Duodenal mucosa (tissue), 2 donors: ENCODE measurements around the gene DAAM1.
A peak's percentile ranks its signal among the peaks of the same experiment; 100 is the strongest.

Experiments
- H3K27ac ChIP-seq: one replicate; pipeline ENCODE4 v1.7.0; 2013; ENCODE audit warnings: low read depth, low read length
- H3K27me3 ChIP-seq, 2 donors: one replicate each; pipeline ENCODE4 v1.7.0; 2013; ENCODE audit warnings: low read length in 2 of 2, control low read depth in 1 of 2; ENCODE audit not compliant: insufficient read depth in 2 of 2, control insufficient read depth in 1 of 2
- H3K36me3 ChIP-seq, 2 donors: one replicate each; pipeline ENCODE4 v1.7.0; 2013; ENCODE audit warnings: low read length in 2 of 2, control low read depth in 1 of 2; ENCODE audit not compliant: insufficient read depth in 2 of 2, control insufficient read depth in 1 of 2
- H3K4me1 ChIP-seq, 2 donors: one replicate each; pipeline ENCODE4 v1.7.0; 2013; ENCODE audit warnings: low read length in 2 of 2, control low read depth in 1 of 2; ENCODE audit not compliant: insufficient read depth in 2 of 2, control insufficient read depth in 1 of 2
- H3K4me3 ChIP-seq, 2 donors: one replicate each; pipeline ENCODE4 v1.7.0; 2013; ENCODE audit warnings: low read length in 2 of 2, low read depth in 1 of 2
- H3K9ac ChIP-seq, 2 donors: one replicate each; pipeline ENCODE4 v1.7.0; 2013; ENCODE audit warnings: low read length in 2 of 2, low read depth in 1 of 2
- H3K9me3 ChIP-seq, 2 donors: one replicate each; pipeline ENCODE4 v1.7.0; 2013; ENCODE audit warnings: low read length in 2 of 2, control low read depth in 1 of 2; ENCODE audit not compliant: control insufficient read depth in 1 of 2

The DAAM1 gene

DNA sequence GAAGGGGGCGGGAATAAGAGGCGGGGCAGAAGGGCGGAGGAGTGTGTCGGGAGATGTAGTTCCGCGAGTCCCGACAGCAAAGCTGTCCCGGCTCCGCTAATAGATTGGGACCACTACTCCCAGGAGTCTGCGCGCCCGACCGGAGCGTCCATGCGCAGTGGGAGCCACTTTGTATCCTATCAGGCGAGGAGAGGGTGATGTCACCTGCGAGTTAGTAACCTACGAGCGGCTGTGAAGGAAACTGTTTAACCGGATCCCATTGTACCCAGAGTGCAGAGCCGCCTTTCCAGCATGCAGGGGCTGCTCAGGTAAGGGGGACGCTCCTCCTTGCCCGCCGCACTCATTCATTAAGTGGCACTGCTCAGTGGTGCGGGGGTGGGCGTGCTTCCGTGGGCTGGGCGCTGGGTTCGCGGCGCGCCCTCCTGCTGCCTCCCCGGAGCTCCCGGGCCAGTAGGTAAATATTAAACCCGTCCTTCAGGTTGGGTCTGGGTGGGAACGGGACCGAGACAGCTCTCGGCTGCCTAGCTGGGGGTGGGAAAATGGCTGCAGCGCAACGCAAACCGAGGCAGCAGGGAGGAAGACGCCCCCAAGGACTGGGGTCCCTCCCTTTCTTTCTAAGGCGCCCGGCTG is at the start of gene DAAM1:
DAAM1 (plus strand) TSS at position 207 of the 630 bp plus-strand sequence. CDS start 74,811 bp downstream, outside the sequence.
- Histone ChIP-seq H3K27me3 (peaks cover 4 to 22% of the 10 kb centered on the region in 2 donors), H3K27ac (peak within 1 kb of the TSS; percentile 92), H3K36me3 (no peaks in the 10 kb centered on the region), H3K9me3 (no peaks in the 10 kb centered on the region), H3K9ac (peak within 1 kb of the TSS; percentile 87 to 92), H3K4me1 (peaks cover 7 to 18% of the 10 kb centered on the region in 2 donors), H3K4me3 (peak within 1 kb of the TSS; percentile 90 to 97)

DNA sequence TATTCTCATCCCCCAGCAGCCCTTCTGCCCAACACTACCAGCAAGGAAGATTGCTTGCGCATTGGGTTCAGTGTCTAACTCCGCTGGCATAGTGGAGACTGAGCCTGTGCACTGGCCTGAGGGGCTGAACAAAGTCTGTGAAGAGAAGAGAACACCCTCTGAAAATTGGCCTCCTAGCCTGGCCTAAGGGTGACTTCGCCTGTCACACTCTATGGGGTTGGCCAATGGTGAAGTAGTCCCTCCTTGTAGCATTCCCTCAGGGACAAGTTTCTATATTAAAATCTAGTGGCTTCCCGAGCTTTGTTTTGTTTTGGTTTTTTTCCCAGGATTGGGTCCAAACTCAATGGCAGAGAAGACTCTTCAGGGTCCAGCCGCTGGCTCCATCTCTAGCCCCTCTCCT is 49.1 kb upstream of the DAAM1 start:
- Histone ChIP-seq H3K4me3 (no peak overlapping the region), H3K4me1 (no peaks in the 10 kb centered on the region), H3K36me3 (no peaks in the 10 kb centered on the region), H3K9me3 (no peaks in the 10 kb centered on the region), H3K27ac (no peak overlapping the region), H3K9ac (no peak overlapping the region), H3K27me3 (no peaks in the 10 kb centered on the region)

DNA sequence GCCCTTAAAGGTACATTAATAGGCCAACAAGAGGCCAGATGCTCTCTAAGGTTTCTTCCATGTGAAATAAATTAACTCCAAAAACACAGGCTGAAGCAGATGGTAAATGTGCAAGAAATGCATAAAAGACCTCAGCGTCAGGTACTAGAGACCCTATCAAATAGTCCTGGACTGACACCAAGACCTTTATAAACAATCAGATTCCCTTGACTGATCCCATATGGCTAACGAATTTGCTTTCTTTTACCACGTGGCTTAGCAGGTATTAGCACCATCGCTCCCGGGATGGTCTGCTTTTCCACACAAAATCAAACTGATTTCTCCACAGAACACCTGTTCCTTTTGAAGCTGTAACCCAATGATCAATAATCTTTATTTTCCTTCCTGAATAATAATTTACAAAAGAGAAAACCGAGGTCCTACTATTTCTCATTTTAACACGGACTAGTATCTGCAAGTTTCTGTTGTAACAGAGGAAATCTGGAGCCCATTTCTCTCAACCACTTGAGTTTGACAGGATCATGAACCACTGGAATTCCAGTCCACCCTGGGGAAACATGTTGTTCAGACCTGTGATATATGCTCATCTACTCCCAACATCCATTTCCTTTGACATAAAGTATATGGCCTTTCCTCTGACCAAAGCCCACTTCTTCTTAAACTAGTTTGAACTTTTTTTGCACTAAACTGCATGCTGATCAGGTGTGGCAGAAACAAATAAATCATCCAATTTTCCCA is 48.2 kb upstream of the DAAM1 start:
- Histone ChIP-seq H3K9me3 (no peaks in the 10 kb centered on the region), H3K27me3 (no peaks in the 10 kb centered on the region), H3K4me1 (no peaks in the 10 kb centered on the region), H3K9ac (no peak overlapping the region), H3K27ac (no peak overlapping the region), H3K4me3 (no peak overlapping the region), H3K36me3 (no peaks in the 10 kb centered on the region)

DNA sequence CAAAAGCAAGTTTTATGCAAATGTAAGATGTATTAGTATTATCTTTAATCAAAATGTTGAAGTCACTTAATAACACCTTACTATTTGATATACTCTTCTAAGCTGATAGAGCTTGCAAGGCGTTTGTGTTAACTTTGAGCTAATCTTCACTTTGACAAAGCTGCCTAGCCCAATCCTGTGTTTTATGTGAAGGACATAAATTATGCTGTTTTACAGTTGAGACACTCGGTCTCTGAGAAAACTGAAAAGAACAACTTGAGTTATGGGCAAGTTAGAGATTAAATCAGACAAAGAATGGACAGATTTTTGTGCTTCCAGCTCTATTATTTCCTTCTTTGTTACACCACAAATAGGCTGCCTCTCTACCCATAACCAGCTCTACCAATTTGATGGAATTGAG is 42.0 kb upstream of the DAAM1 start:
- Histone ChIP-seq H3K27me3 (no peaks in the 10 kb centered on the region), H3K27ac (no peak overlapping the region), H3K4me1 (no peaks in the 10 kb centered on the region), H3K4me3 (no peak overlapping the region), H3K36me3 (no peaks in the 10 kb centered on the region), H3K9me3 (no peaks in the 10 kb centered on the region), H3K9ac (no peak overlapping the region)

DNA sequence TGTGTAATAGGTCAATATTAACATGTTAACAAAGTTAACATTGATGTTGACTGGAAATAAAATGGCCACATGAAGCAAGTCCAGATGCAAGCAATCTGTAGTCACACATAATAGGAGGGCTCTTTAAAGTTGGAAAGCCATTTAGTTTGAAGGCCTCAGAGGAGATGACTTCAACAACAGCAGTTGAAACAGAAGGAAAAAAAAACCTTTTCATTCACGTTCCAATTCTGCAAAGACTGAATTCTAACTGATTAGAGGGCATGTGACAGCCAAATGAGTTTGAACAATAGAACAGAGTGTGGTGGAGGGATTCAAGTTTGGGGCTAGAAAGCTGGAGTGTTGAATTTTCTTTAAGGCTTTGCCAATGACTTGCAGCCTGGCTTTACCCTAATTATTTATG is 41.5 kb upstream of the DAAM1 start:
- Histone ChIP-seq H3K9ac (no peak overlapping the region), H3K4me1 (no peaks in the 10 kb centered on the region), H3K27me3 (no peaks in the 10 kb centered on the region), H3K27ac (no peak overlapping the region), H3K9me3 (no peaks in the 10 kb centered on the region), H3K36me3 (no peaks in the 10 kb centered on the region), H3K4me3 (no peak overlapping the region)

DNA sequence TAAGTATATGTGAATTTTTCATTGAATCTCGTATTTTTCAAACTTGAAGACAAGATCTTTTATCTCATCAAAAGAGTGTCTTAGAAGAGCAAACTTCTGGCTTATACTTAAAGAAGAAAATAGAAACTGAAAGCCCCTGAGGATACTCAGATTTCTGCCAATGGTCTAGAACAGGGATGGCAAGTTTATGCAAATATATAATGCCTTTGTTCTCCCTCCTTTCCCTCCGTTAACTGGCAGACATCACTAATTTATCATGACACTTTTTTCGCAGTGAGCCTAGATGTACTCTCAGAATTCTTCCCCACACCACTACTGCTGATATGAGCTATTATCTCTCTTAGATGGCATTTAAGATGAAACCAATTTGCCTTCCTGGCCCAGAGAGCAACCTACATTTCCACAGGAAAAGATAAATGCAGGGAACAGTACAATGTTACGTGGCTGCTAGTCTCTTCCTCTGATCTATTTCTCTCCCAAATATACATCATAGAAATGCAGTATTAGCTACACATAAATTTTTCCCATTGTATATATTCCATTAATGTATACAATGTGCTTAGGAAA is 40.0 kb upstream of the DAAM1 start:
- Histone ChIP-seq H3K4me3 (no peak overlapping the region), H3K9ac (no peak overlapping the region), H3K27me3 (no peaks in the 10 kb centered on the region)

DNA sequence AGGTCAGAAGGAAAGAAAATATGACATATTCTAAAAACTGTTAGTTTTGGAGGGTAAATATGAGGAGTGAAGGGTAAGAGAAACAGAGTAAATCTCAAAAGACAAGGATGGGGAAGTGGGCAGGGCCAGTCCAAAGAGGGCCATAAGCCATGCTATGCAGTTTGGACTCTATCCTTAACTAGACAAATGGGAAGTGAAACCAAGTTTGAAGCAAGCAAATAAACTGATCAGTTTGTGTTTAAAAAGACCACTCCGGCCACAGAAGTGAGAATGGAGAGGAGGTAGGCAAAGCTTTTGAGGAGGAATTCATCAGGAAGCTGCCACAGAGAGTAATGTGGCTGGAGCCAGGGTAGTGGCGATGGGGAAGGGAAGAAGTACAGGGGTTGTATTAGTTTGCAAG is 37.5 kb upstream of the DAAM1 start:
- no peak overlapping the region for H3K9ac ChIP-seq
- no peaks in the 10 kb centered on the region for H3K4me1 ChIP-seq
- H3K36me3 ChIP-seq = no peaks in the 10 kb centered on the region
- no peaks in the 10 kb centered on the region for H3K27me3 ChIP-seq
- no peak overlapping the region for H3K4me3 ChIP-seq
- H3K9me3 ChIP-seq = no peaks in the 10 kb centered on the region
- no peak overlapping the region for H3K27ac ChIP-seq

More for the DNA sequence above, 40.0 kb upstream of the DAAM1 start:
- H3K27ac ChIP-seq = no peak overlapping the region
- no peaks in the 10 kb centered on the region for H3K9me3 ChIP-seq
- H3K36me3 ChIP-seq = no peaks in the 10 kb centered on the region
- H3K4me1 ChIP-seq = no peaks in the 10 kb centered on the region

DNA sequence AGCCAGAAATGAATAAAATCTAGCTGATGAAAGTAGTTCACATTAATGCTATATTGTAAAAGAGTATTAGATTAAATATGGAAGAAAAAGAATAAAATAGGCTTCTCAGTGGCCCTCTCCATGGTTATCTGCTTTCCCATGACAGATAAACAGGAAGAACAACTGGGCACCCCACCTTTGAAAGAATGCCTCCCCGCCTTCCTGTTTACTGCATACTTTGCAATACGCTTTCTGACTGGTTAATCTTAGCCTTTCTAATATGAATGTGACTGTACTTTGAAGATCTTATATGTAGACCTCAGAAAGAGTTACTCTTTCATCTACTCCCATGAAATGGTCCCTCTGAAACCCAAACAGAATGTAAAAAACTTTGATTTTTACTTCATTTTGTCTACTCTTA is 34.1 kb upstream of the DAAM1 start:
- Histone ChIP-seq H3K4me1 (no peaks in the 10 kb centered on the region), H3K27ac (no peak overlapping the region), H3K9me3 (no peaks in the 10 kb centered on the region), H3K9ac (no peak overlapping the region), H3K27me3 (no peaks in the 10 kb centered on the region), H3K4me3 (no peak overlapping the region), H3K36me3 (no peaks in the 10 kb centered on the region)

DNA sequence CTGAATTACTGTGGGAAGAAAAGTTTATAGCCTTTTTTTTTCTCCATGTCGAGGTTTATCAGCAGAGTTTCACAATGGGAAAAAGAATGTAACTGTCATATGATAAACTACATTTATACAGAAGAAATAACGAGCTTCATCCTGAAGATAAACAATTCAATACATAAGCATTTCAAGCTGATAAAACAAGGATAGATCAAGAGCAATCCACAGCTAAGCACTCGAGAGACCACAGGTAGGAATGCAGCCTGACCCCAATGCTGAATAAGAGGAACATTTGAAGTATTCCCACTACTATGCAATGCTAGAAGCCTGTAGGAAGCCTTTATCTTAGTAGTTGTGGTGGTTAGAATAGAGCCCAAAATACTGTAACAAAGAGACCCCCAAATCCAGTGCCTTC is 32.6 kb upstream of the DAAM1 start:
- H3K4me1 ChIP-seq = no peaks in the 10 kb centered on the region
- H3K4me3 ChIP-seq = no peak overlapping the region
- H3K27me3 ChIP-seq = no peaks in the 10 kb centered on the region
- no peak overlapping the region for H3K9ac ChIP-seq
- H3K36me3 ChIP-seq = no peaks in the 10 kb centered on the region
- no peak overlapping the region for H3K27ac ChIP-seq
- H3K9me3 ChIP-seq = no peaks in the 10 kb centered on the region

DNA sequence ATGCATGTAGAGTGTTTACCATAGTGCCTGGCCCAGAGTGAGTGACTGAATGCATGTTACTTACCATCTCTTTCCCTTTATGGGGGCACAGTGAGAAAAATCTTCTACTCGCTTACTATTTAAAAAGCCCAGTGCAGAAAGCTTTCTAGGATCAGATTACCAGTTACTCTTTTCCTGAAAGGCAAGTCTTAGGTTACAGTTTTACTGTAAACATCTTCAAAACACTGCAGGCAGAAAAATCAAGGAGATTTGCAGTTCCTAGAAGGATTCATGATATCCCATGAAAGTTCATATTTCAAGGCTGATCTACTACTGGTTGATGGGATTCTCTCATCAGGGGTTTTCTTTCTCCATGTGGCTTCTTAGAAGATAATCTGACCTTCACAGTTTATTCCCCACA is 29.3 kb upstream of the DAAM1 start:
- Histone ChIP-seq H3K36me3 (no peaks in the 10 kb centered on the region), H3K27me3 (no peaks in the 10 kb centered on the region), H3K9ac (no peak overlapping the region), H3K4me3 (no peak overlapping the region), H3K4me1 (peaks cover 0 to 5% of the 10 kb centered on the region in 2 donors), H3K9me3 (no peaks in the 10 kb centered on the region), H3K27ac (no peak overlapping the region)
